ENCODE measurements around the gene ABHD16A.

ABHD16A gene

DNA sequence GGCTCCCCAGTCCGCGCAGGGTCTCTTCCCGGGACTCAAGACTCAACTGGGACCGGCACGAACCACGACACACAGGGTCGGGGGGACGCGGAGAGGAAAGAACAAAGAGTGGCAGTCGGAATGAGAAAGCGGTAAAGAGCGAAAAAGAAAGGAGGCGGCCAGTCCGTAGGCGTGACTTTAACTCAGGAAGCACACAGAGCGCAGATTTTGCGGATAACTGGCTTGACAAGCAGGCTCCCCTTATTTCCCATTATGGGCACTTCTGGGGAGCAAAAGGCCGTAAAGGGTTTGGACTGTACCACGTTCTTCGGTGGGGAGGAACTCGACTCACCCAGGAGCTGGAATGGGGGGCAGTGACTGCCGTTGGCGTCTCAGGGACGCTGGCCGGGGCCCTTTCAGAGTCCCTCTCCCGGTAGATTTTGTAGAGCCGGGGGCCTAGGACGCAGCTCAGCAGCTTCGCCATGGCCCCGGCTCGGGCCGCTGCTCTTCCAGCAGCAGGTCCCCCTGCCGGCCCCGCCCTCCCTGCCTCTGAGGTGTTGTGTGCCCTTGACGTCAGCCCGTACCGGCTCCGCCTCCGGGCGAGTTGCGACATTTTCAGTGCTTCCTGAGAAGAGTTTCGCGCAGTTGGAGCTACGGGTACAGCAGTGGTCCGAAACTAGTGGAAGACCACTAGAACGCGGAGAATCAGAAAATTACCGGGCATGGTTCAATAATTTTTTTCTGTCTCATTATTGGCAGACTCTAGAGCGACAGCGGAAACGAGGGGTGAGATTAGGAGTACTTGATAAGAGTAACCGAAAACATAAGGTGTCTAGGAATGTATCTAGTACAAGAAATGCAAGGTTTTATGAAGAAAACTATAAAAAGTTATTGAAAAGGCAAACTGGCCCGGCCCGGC is at the start of gene ABHD16A:
Gene ABHD16A, minus strand, starts transcription at position 506 of the 898 bp plus-strand sequence. Its CDS starts 43 bp downstream, at position 463.
- Histone ChIP-seq H3K27me3 (ENCODE audit: control insufficient read depth, insufficient read depth, low read length) (no peaks in the 10 kb centered on the region), H3K4me1 (ENCODE audit: control insufficient read depth, insufficient read depth, low read length) (peaks cover 9% of the 10 kb centered on the region), H3K36me3 (ENCODE audit: control insufficient read depth, insufficient read depth, low read length) (peaks cover 9% of the 10 kb centered on the region), H3K9ac (ENCODE audit: low read length) (peak within 1 kb of the TSS; percentile 97), H3K4me3 (ENCODE audit: low read length) (peak within 1 kb of the TSS; percentile 89), H3K27ac (ENCODE audit: low read depth, low read length) (peak within 1 kb of the TSS; percentile 99)

GRCh38 chr6:31752739-31753319 is 49.7 kb upstream of the ABHD16A start:
- Histone ChIP-seq H3K9ac (ENCODE audit: low read length) (no peak overlapping the region), H3K27me3 (ENCODE audit: control insufficient read depth, insufficient read depth, low read length) (no peaks in the 10 kb centered on the region), H3K36me3 (ENCODE audit: control insufficient read depth, insufficient read depth, low read length) (no peaks in the 10 kb centered on the region), H3K4me3 (ENCODE audit: low read length) (no peak overlapping the region), H3K27ac (ENCODE audit: low read depth, low read length) (no peak overlapping the region), H3K4me1 (ENCODE audit: control insufficient read depth, insufficient read depth, low read length) (no peaks in the 10 kb centered on the region)

GRCh38 chr6:31750411-31751022 is 47.4 kb upstream of the ABHD16A start:
- no peak overlapping the region for H3K4me3 ChIP-seq (ENCODE audit: low read length)
- H3K27me3 ChIP-seq (ENCODE audit: control insufficient read depth, insufficient read depth, low read length) = no peaks in the 10 kb centered on the region
- H3K27ac ChIP-seq (ENCODE audit: low read depth, low read length) = no peak overlapping the region
- H3K36me3 ChIP-seq (ENCODE audit: control insufficient read depth, insufficient read depth, low read length) = no peaks in the 10 kb centered on the region
- no peaks in the 10 kb centered on the region for H3K4me1 ChIP-seq (ENCODE audit: control insufficient read depth, insufficient read depth, low read length)
- H3K9ac ChIP-seq (ENCODE audit: low read length) = no peak overlapping the region

DNA sequence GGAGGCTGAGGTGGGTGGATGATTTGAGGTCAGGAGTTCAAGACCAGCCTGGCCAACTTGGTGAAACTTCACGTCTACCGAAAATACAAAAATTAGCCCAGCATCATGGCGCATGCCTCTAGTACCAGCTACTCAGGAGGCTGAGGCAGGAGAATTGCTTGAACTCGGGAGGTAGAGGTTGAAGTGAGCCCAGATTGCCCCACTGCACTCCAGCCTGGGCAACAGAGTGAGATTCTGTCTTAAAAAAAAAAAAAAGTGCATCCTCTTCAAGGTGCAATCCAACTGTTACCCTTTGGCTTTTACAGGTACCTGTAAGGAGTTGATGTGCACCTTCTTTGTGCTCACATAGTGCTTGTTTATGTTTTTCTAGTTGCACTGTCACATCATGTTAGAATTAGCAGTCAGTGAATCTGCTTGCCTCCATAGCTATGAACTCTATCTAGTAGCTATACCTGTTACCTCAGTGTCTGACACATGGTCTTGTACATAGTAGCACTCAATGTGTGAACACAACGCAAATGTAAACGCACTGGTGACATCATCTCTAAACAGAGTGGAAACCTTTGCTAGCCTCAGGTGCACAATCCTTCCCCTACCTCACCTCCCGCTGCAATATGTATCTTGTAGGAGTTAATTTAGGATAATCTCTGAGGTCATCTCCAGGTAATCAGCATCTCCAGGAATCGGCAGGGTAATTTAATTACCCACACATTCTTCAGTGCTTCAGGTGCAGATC is 46.3 kb upstream of the ABHD16A start:
- Histone ChIP-seq H3K4me1 (ENCODE audit: control insufficient read depth, insufficient read depth, low read length) (no peaks in the 10 kb centered on the region), H3K36me3 (ENCODE audit: control insufficient read depth, insufficient read depth, low read length) (no peaks in the 10 kb centered on the region), H3K9ac (ENCODE audit: low read length) (no peak overlapping the region), H3K4me3 (ENCODE audit: low read length) (no peak overlapping the region), H3K27ac (ENCODE audit: low read depth, low read length) (no peak overlapping the region), H3K27me3 (ENCODE audit: control insufficient read depth, insufficient read depth, low read length) (no peaks in the 10 kb centered on the region)

DNA sequence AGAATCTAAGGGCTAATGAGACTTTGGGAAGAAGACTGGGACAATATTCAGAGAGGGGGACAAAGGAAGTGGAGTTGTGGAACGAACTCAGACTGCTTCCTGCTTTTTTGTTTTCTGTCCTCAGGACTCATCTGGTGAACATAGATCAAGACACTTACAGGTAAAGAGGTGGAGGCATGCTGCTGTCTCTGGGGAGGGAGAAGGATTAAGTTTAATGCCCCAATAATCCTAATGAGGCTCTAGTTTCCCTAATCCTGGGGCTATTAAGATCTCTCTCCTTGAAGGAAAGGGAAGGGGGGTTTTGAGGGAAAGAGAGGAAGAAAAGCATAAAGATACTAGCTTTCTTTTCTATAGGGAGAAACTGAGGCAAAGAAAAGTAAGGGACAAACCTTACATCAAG is 41.3 kb upstream of the ABHD16A start:
- no peak overlapping the region for H3K4me3 ChIP-seq (ENCODE audit: low read length)
- no peaks in the 10 kb centered on the region for H3K36me3 ChIP-seq (ENCODE audit: control insufficient read depth, insufficient read depth, low read length)
- no peaks in the 10 kb centered on the region for H3K4me1 ChIP-seq (ENCODE audit: control insufficient read depth, insufficient read depth, low read length)
- H3K9ac ChIP-seq (ENCODE audit: low read length) = no peak overlapping the region
- no peak overlapping the region for H3K27ac ChIP-seq (ENCODE audit: low read depth, low read length)
- no peaks in the 10 kb centered on the region for H3K27me3 ChIP-seq (ENCODE audit: control insufficient read depth, insufficient read depth, low read length)

GRCh38 chr6:31742894-31743293 is 39.8 kb upstream of the ABHD16A start:
- no peaks in the 10 kb centered on the region for H3K27me3 ChIP-seq (ENCODE audit: control insufficient read depth, insufficient read depth, low read length)
- no peaks in the 10 kb centered on the region for H3K36me3 ChIP-seq (ENCODE audit: control insufficient read depth, insufficient read depth, low read length)
- H3K4me3 ChIP-seq (ENCODE audit: low read length) = no peak overlapping the region
- no peak overlapping the region for H3K9ac ChIP-seq (ENCODE audit: low read length)
- H3K4me1 ChIP-seq (ENCODE audit: control insufficient read depth, insufficient read depth, low read length) = peaks cover 3% of the 10 kb centered on the region
- H3K27ac ChIP-seq (ENCODE audit: low read depth, low read length) = no peak overlapping the region

DNA sequence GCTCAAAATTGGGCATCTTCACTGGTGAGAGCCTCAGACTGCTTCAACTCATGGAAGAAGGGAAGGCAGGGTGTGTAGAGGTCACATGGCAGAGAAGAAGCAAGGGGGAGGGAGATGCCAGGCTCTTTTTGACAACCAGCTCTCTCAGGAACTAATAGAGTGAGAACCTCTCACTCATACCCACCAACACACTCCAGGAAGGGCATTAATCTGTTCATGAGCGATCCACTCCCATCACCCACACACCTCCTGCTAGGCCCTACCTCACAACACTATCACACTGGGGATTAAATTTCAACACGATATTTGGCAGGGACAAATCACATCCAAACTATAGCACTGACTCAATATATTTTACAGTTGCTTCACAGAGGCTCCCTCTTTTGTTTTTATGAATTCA is 38.7 kb upstream of the ABHD16A start:
- Histone ChIP-seq H3K36me3 (ENCODE audit: control insufficient read depth, insufficient read depth, low read length) (no peaks in the 10 kb centered on the region), H3K4me1 (ENCODE audit: control insufficient read depth, insufficient read depth, low read length) (peaks cover 4% of the 10 kb centered on the region), H3K4me3 (ENCODE audit: low read length) (no peak overlapping the region), H3K27ac (ENCODE audit: low read depth, low read length) (no peak overlapping the region), H3K9ac (ENCODE audit: low read length) (no peak overlapping the region), H3K27me3 (ENCODE audit: control insufficient read depth, insufficient read depth, low read length) (no peaks in the 10 kb centered on the region)

- Histone ChIP-seq H3K9ac (ENCODE audit: low read length) (peak overlapping the region; percentile 82), H3K27ac (ENCODE audit: low read depth, low read length) (peak overlapping the region; percentile 30)
Measured at GRCh38 chr6:31740397-31741223, 37.5 kb upstream of the ABHD16A start.

DNA sequence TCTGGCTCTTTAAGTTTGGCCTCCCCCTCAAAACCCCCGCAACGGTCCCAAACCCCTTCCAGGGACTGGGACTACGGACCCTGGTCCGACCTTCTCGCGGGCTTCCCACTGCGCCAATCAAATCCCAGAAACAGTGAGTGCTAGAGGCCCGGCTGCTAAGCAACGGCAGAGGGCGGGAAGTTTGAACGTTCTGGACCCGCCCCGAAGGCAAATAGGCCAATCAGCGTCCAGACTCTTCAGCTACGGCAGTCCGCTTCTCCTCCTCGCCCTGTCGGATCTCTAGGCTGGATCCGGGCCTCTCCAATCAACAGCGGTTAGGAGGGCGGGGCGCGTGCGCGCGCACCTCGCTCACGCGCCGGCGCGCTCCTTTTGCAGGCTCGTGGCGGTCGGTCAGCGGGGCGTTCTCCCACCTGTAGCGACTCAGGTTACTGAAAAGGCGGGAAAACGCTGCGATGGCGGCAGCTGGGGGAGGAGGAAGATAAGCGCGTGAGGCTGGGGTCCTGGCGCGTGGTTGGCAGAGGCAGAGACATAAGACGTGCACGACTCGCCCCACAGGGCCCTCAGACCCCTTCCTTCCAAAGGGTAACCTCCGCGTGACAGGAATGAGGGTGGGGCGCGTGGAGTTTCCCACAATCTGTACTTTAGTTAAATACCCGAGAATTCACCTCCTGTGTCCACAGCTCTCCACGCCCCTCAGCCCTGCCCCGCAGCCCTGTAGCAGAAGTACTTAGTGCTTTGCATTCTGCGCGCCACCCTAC is 36.7 kb upstream of the ABHD16A start, which contains the start of gene MSH5:
Gene MSH5, plus strand, starts transcription at position 367 of the 758 bp plus-strand sequence. CDS start 462 bp downstream, outside the sequence.
- H3K4me1 ChIP-seq (ENCODE audit: control insufficient read depth, insufficient read depth, low read length) = peaks cover 8% of the 10 kb centered on the region
- no peaks in the 10 kb centered on the region for H3K27me3 ChIP-seq (ENCODE audit: control insufficient read depth, insufficient read depth, low read length)
- H3K36me3 ChIP-seq (ENCODE audit: control insufficient read depth, insufficient read depth, low read length) = no peaks in the 10 kb centered on the region
- H3K27ac ChIP-seq (ENCODE audit: low read depth, low read length) = peak within 1 kb of the TSS; percentile 30
- peak within 1 kb of the TSS; percentile 82 for H3K9ac ChIP-seq (ENCODE audit: low read length)
- H3K4me3 ChIP-seq (ENCODE audit: low read length) = peak within 1 kb of the TSS; percentile 90

More at GRCh38 chr6:31740397-31741223, 37.5 kb upstream of the ABHD16A start:
- Histone ChIP-seq H3K27me3 (ENCODE audit: control insufficient read depth, insufficient read depth, low read length) (no peaks in the 10 kb centered on the region), H3K36me3 (ENCODE audit: control insufficient read depth, insufficient read depth, low read length) (no peaks in the 10 kb centered on the region), H3K4me1 (ENCODE audit: control insufficient read depth, insufficient read depth, low read length) (peaks cover 8% of the 10 kb centered on the region), H3K4me3 (ENCODE audit: low read length) (peak overlapping the region; percentile 90)

- Histone ChIP-seq H3K27me3 (ENCODE audit: control insufficient read depth, insufficient read depth, low read length) (no peaks in the 10 kb centered on the region), H3K4me3 (ENCODE audit: low read length) (peak overlapping the region; percentile 45), H3K36me3 (ENCODE audit: control insufficient read depth, insufficient read depth, low read length) (peaks cover 10% of the 10 kb centered on the region), H3K27ac (ENCODE audit: low read depth, low read length) (peak overlapping the region; percentile 42), H3K4me1 (ENCODE audit: control insufficient read depth, insufficient read depth, low read length) (peaks cover 15% of the 10 kb centered on the region), H3K9ac (ENCODE audit: low read length) (peak overlapping the region; percentile 42)
Measured at GRCh38 chr6:31737991-31738979, 35.2 kb upstream of the ABHD16A start.
